GM23248 (cell line): ENCODE measurements around the gene GPR132. TPM values are rescaled to one million over a fixed set of nuclear protein-coding genes. Genes with fewer than 3 reads are reported as not detected.

Source experiments
- DNase-seq: peaks from one replicate; pipeline ENCODE4 v3.0.0-alpha.2; 2015
- H2AFZ ChIP-seq: fragments of 200-600 bp; sonication (generic); 2 replicates; pipeline ENCODE4 v1.6.1; 2016; ENCODE audit warnings: antibody characterized with exemption
- H3F3A ChIP-seq: fragments of 200-600 bp; sonication (generic); 2 replicates; pipeline ENCODE4 v1.6.1; 2016; ENCODE audit warnings: mild to moderate bottlenecking, antibody characterized with exemption, mixed run types; ENCODE audit not compliant: insufficient read depth
- H3K27ac ChIP-seq: fragments of 200-600 bp; sonication (generic); 2 replicates; pipeline ENCODE4 v1.5.1; 2016; ENCODE audit warnings: mild to moderate bottlenecking
- H3K27me3 ChIP-seq: fragments of 200-600 bp; sonication (generic); replicated peaks from 2 replicates; pipeline ENCODE4 v1.6.1; 2016; ENCODE audit warnings: mild to moderate bottlenecking; ENCODE audit not compliant: insufficient read depth
- H3K36me3 ChIP-seq: fragments of 200-600 bp; sonication (generic); 2 replicates; pipeline ENCODE4 v1.6.1; 2016; ENCODE audit warnings: low read depth, mild to moderate bottlenecking
- H3K4me1 ChIP-seq: fragments of 200-600 bp; sonication (generic); 2 replicates; pipeline ENCODE4 v1.6.1; 2016; ENCODE audit warnings: mild to moderate bottlenecking; ENCODE audit not compliant: insufficient read depth
- H3K4me2 ChIP-seq: fragments of 200-600 bp; sonication (generic); one replicate; pipeline ENCODE4 v1.6.1; 2016; ENCODE audit warnings: mild to moderate bottlenecking; ENCODE audit not compliant: unreplicated experiment
- H3K4me3 ChIP-seq: fragments of 200-600 bp; sonication (generic); 2 replicates; pipeline ENCODE4 v1.5.1; 2016; ENCODE audit warnings: mild to moderate bottlenecking
- H3K79me2 ChIP-seq: fragments of 200-600 bp; sonication (generic); 2 replicates; pipeline ENCODE4 v1.6.1; 2016; ENCODE audit warnings: mild to moderate bottlenecking; ENCODE audit not compliant: insufficient read depth
- H3K9ac ChIP-seq: fragments of 200-600 bp; sonication (generic); 2 replicates; pipeline ENCODE4 v1.6.1; 2016; ENCODE audit warnings: mild to moderate bottlenecking
- H3K9me2 ChIP-seq: fragments of 200-600 bp; sonication (generic); 2 replicates; pipeline ENCODE4 v1.6.1; 2016; ENCODE audit warnings: mixed run types, mild to moderate bottlenecking, moderate library complexity; ENCODE audit not compliant: insufficient read depth
- H3K9me3 ChIP-seq: fragments of 200-600 bp; sonication (generic); one replicate; pipeline ENCODE4 v1.6.1; 2017; ENCODE audit warnings: low read depth
- H4K20me1 ChIP-seq: fragments of 200-600 bp; sonication (generic); 2 replicates; pipeline ENCODE4 v1.6.0; 2016; ENCODE audit not compliant: insufficient read depth
- EZH2 ChIP-seq: fragments of 200-600 bp; sonication (generic); IDR thresholded peaks from 2 replicates; pipeline ENCODE4 v1.6.1; 2018; ENCODE audit warnings: antibody characterized with exemption, mild to moderate bottlenecking; ENCODE audit not compliant: insufficient read depth, poor library complexity, severe bottlenecking
- EZH2phosphoT487 ChIP-seq: fragments of 200-600 bp; sonication (generic); IDR thresholded peaks from 2 replicates; pipeline ENCODE4 v1.6.1; 2018; ENCODE audit warnings: antibody characterized with exemption, moderate library complexity, mild to moderate bottlenecking, low read depth; ENCODE audit not compliant: insufficient read depth
- WGBS, 2 experiments: methylation state at CpG; one replicate each; pipeline ENCODE4 v1.1.6; 2015 to 2017; ENCODE audit warnings: low lambda C conversion rate in 2 of 2, low coverage in 1 of 2; ENCODE audit errors: missing lambda C conversion rate in 2 of 2; 5-methylcytosine and 5-hydroxymethylcytosine counted together
- in situ Hi-C: fragments of 300-500 bp; cut with MboI; formaldehyde crosslinking; loops from 2 replicates; pipeline ENCODE4 v1.15.0; 2020
- polyA plus RNA-seq: library from polyadenylated mRNA; unstranded; fragments of >200 nt; fragmentation: Nextera tagmentation; extraction: Ambion mirVana; gene quantifications from 2 replicates; pipeline ENCODE4 v1.2.1, GENCODE V29; 2016
- total RNA-seq: library from RNA; depleted of rRNA; stranded (reverse); fragments of >200 nt; shearing (Covaris generic); gene quantifications from 2 replicates; pipeline ENCODE4 v1.2.3, GENCODE V29; 2014

GPR132 gene
- total and polyA plus RNA-seq, 2 experiments from 2014 or later, result not detected

GRCh38 chr14:105059925-105060565, 5.2 kb downstream of the GPR132 start:
- in situ Hi-C loops, result no loop called here
- Histone ChIP-seq H3K27me3 (no peaks in the 10 kb centered on the region), H3K27ac (no peak overlapping the region), H2AFZ (no peak overlapping the region), H3K4me3 (no peak overlapping the region), H3K4me2 (no peak overlapping the region), H3K79me2 (no peaks in the 10 kb centered on the region), H3K9me3 (no peaks in the 10 kb centered on the region), H3K36me3 (no peaks in the 10 kb centered on the region), H3K9me2 (no peaks in the 10 kb centered on the region), H3K9ac (no peak overlapping the region), H3K4me1 (no peaks in the 10 kb centered on the region), H4K20me1 (no peaks in the 10 kb centered on the region), H3F3A (no peaks in the 10 kb centered on the region)
- 69 to 77% methylated on average over 13 to 14 of the region's 16 CpGs for WGBS, 2 experiments
- TF ChIP-seq EZH2 (no peak), EZH2phosphoT487 (no peak)
- DNase-seq, result no peak

DNA sequence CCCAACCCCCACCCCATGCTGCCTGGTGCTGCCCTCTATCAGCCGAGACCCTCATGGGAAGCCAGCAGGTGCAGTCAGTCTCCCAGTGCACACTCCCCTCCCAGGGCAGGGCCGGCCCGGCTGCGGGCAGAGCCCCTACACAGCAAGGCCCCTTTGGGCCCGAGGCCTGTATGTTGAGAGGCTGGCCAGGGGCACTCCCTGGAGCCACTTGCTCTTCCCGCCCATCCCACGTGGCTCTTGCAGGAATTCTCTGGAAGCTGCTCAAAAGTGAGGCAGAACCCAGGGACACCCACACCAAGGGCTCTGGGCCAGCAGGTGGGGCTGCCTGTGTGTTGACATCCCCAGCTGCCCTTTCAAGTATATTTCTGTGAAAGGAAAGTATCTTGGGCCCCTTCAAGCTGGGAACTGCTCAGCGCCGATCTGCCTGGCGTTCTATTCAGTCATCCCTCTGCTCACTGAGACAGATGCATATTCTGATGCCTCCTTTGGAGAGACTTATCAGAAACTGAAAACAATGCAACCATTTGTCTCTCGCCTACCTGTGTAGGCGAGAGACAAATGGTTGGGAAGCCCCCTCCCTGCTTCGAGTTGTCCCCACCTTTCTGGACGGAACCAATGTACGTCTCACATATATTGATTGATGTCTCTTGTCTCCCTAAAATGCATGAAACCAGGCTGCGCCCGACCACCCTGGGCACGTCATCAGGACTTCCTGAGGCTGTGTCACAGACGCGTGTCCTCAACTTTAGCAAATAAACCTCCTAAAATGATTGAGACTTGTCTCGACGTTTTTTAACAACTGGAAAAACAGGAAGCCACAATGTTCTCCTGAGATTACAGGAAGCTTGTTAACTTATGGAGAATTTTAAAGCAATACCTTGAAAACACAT, 6.0 kb downstream of the GPR132 start:
- Histone ChIP-seq H3K4me1 (no peaks in the 10 kb centered on the region), H4K20me1 (no peaks in the 10 kb centered on the region), H2AFZ (no peak overlapping the region), H3K4me3 (no peak overlapping the region), H3K9me2 (no peaks in the 10 kb centered on the region), H3K9me3 (no peaks in the 10 kb centered on the region), H3K36me3 (no peaks in the 10 kb centered on the region), H3K4me2 (no peak overlapping the region), H3K27ac (no peak overlapping the region), H3K27me3 (no peaks in the 10 kb centered on the region), H3F3A (no peaks in the 10 kb centered on the region), H3K9ac (no peak overlapping the region), H3K79me2 (no peaks in the 10 kb centered on the region)
- no peak for TF ChIP-seq EZH2phosphoT487
- no peak for TF ChIP-seq EZH2
- WGBS, 2 experiments, result 68 to 78% methylated on average over 18 to 22 of the region's 22 CpGs
- no peak for DNase-seq
- in situ Hi-C loops, result no loop called here

DNA sequence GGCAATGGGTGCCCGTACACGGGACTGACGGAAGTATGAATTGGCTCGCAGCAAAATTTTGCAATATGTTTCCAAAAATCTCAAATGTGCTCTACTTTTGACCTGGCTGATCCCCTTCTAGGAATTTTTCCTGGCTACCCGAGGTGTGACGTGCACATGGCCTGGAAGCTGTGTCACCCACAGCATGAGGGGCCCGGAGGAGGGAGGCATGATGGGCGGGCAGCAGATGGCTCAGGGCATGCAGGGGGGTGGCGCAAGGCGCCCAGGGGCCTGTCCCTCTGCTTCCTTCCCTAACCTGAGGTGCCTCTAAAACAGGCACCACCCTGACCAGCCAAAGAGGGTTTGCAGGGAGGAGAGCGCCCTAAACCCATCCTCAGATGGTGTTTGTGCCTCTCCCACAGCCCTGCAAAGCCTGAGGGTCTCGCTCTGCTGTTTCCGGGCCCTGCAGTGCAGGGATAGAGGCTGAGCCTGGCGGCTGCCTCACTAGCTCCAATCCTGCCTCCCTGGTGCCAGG, 6.7 kb downstream of the GPR132 start:
- Histone ChIP-seq H3K4me2 (no peak overlapping the region), H3K4me1 (no peaks in the 10 kb centered on the region), H2AFZ (no peak overlapping the region), H3K36me3 (no peaks in the 10 kb centered on the region), H3K9ac (no peak overlapping the region), H3F3A (no peaks in the 10 kb centered on the region), H3K9me3 (no peaks in the 10 kb centered on the region), H4K20me1 (no peaks in the 10 kb centered on the region), H3K4me3 (no peak overlapping the region), H3K27ac (no peak overlapping the region), H3K9me2 (no peaks in the 10 kb centered on the region), H3K79me2 (no peaks in the 10 kb centered on the region), H3K27me3 (no peaks in the 10 kb centered on the region)
- in situ Hi-C loops, result no loop called here
- no peak for TF ChIP-seq EZH2
- no peak for TF ChIP-seq EZH2phosphoT487
- DNase-seq, result no peak
- WGBS, 2 experiments, result 84 to 85% methylated on average over 11 to 14 of the region's 14 CpGs

- H3K27ac ChIP-seq, result no peak overlapping the region
- 55 to 57% methylated on average over 19 to 22 of the region's 22 CpGs for WGBS, 2 experiments
- TF ChIP-seq EZH2, result no peak
- no peak for TF ChIP-seq EZH2phosphoT487
- no peak overlapping the region for H3K4me3 ChIP-seq
- H3K9me2 ChIP-seq, result no peaks in the 10 kb centered on the region
- in situ Hi-C loops, result no loop called here
- H3K27me3 ChIP-seq, result no peaks in the 10 kb centered on the region
- no peak overlapping the region for H3K9ac ChIP-seq
- no peak overlapping the region for H3K4me2 ChIP-seq
- DNase-seq, result no peak
- H3K36me3 ChIP-seq, result no peaks in the 10 kb centered on the region
- no peaks in the 10 kb centered on the region for H3F3A ChIP-seq
- H3K79me2 ChIP-seq, result no peaks in the 10 kb centered on the region
- H4K20me1 ChIP-seq, result no peaks in the 10 kb centered on the region
- H3K9me3 ChIP-seq, result no peaks in the 10 kb centered on the region
- no peaks in the 10 kb centered on the region for H3K4me1 ChIP-seq
- no peak overlapping the region for H2AFZ ChIP-seq
Observed at GRCh38 chr14:105056303-105056831, 8.9 kb downstream of the GPR132 start.
